RWPE1 (cell line): ENCODE results near the gene MOB3A.
A peak's percentile ranks its signal among the peaks of the same experiment; 100 is the strongest.

ENCODE experiments used
- CTCF ChIA-PET: fragments of 350-600 bp; sonication (Branson Sonifier 250); formaldehyde crosslinking; extraction: SDS; loops from one replicate; lab custom pipeline; 2021; lab: Yijun Ruan, JAX
- POLR2A ChIA-PET: fragments of 400-600 bp; formaldehyde crosslinking; extraction: SDS; loops from one replicate; lab custom pipeline; 2020; ENCODE audit warnings: antibody characterized with exemption; ENCODE audit not compliant: low non-redundant PET; lab: Yijun Ruan, JAX
- DNase-seq: peaks from one replicate; pipeline ENCODE4 v3.0.0; 2012; ENCODE audit warnings: low spot score
- H3K27ac ChIP-seq: fragments of 450-650 bp; 2 replicates; pipeline ENCODE4 v1.5.1; 2017
- CTCF ChIP-seq: fragments of 450-650 bp; conservative IDR thresholded peaks from 2 replicates; pipeline ENCODE4 v1.5.1; 2017; ENCODE audit warnings: low read depth, mild to moderate bottlenecking

The MOB3A gene

GRCh38 chr19:2077398-2077797, 18.7 kb downstream of the MOB3A start:
- ChIA-PET POLR2A (no interaction called here), CTCF (interaction anchor here (0.6 kb wide), 2 partner anchors 7 to 314 kb away, joined by 3 to 4 read pairs; no protein-coding TSS in a partner anchor)
- no peak for DNase-seq
- 0 out of 2 replicates have a peak overlapping the region, but pooled peaks have one; percentile 98 for H3K27ac ChIP-seq
- TF ChIP-seq CTCF: no peak

GRCh38 chr19:2076526-2076944, 19.6 kb downstream of the MOB3A start:
- no peak for DNase-seq
- no peak for TF ChIP-seq CTCF
- CTCF ChIA-PET: interaction anchor here (0.6 kb wide), 1 partner anchor 40 kb away, joined by 4 read pairs; no protein-coding TSS in a partner anchor
- no peak overlapping the region for H3K27ac ChIP-seq
- POLR2A ChIA-PET: no interaction called here

GRCh38 chr19:2072757-2073551, 23.2 kb downstream of the MOB3A start:
- ChIA-PET CTCF (interaction anchor here (0.6 kb wide), 2 partner anchors 17 to 78 kb away, joined by 3 to 5 read pairs; no protein-coding TSS in a partner anchor), POLR2A (no interaction called here)
- TF ChIP-seq CTCF: no peak
- peak overlapping the region; percentile 59 for H3K27ac ChIP-seq
- no peak for DNase-seq

- ChIA-PET CTCF (interaction anchor here (0.7 to 1.1 kb wide), 2 partner anchors 52 to 60 kb away, joined by 3 to 11 read pairs; no protein-coding TSS in a partner anchor), POLR2A (no interaction called here)
Measured at GRCh38 chr19:2070986-2071673, 25.0 kb downstream of the MOB3A start.

GRCh38 chr19:2070436-2070827, 25.7 kb downstream of the MOB3A start:
- no peak for DNase-seq
- ChIA-PET POLR2A (no interaction called here), CTCF (interaction anchor here (0.5 to 1.4 kb wide), 21 partner anchors 7 to 203 kb away, joined by 3 to 11 read pairs (median 4); no protein-coding TSS in a partner anchor)
- TF ChIP-seq CTCF: no peak
- peak overlapping the region; percentile 66 for H3K27ac ChIP-seq

More at GRCh38 chr19:2070986-2071673, 25.0 kb downstream of the MOB3A start:
- no peak for TF ChIP-seq CTCF
- DNase-seq: no peak
- peak overlapping the region; percentile 59 for H3K27ac ChIP-seq

- POLR2A ChIA-PET: no interaction called here
- TF ChIP-seq CTCF: no peak
Measured at GRCh38 chr19:2064788-2065524, 31.2 kb downstream of the MOB3A start.

More at GRCh38 chr19:2064788-2065524, 31.2 kb downstream of the MOB3A start:
- H3K27ac ChIP-seq: peak overlapping the region; percentile 100
- no peak for DNase-seq
- CTCF ChIA-PET: no interaction called here
